Measurements from ENCODE around the gene FBXO2.

FBXO2 gene

GRCh38 chr1:11653101-11653860 lies 948 bp downstream of the FBXO2 start:
- no peak for DNase-seq (ENCODE audit: low read depth)

- DNase-seq (ENCODE audit: low read depth): no peak
Observed at GRCh38 chr1:11652203-11652780, 1.9 kb downstream of the FBXO2 start.

GRCh38 chr1:11651017-11651416 lies 3.2 kb downstream of the FBXO2 start:
- DNase-seq (ENCODE audit: low read depth): no peak

GRCh38 chr1:11650331-11650991 lies 3.8 kb downstream of the FBXO2 start:
- DNase-seq (ENCODE audit: low read depth): peak; percentile 78

- no peak for DNase-seq (ENCODE audit: low read depth)
Observed at GRCh38 chr1:11649624-11650330, 4.5 kb downstream of the FBXO2 start.

- DNase-seq (ENCODE audit: low read depth): no peak
Observed at GRCh38 chr1:11649237-11649623, 5.0 kb downstream of the FBXO2 start.

- no peak for DNase-seq (ENCODE audit: low read depth)
Observed at GRCh38 chr1:11648732-11649158, 5.5 kb downstream of the FBXO2 start.

GRCh38 chr1:11648039-11648438 lies 6.2 kb downstream of the FBXO2 start:
- no peak for DNase-seq (ENCODE audit: low read depth)

GRCh38 chr1:11647333-11647732 lies 6.9 kb downstream of the FBXO2 start:
- DNase-seq (ENCODE audit: low read depth): no peak

GRCh38 chr1:11646317-11646716 lies 7.9 kb downstream of the FBXO2 start:
- no peak for DNase-seq (ENCODE audit: low read depth)

- peak; percentile 76 for DNase-seq (ENCODE audit: low read depth)
Observed at GRCh38 chr1:11645670-11646265, 8.5 kb downstream of the FBXO2 start.

- DNase-seq (ENCODE audit: low read depth): no peak
Observed at GRCh38 chr1:11645270-11645669, 9.0 kb downstream of the FBXO2 start.

- no peak for DNase-seq (ENCODE audit: low read depth)
Observed at GRCh38 chr1:11643782-11644181, 10.4 kb downstream of the FBXO2 start.

- DNase-seq (ENCODE audit: low read depth): peak; percentile 53
Observed at GRCh38 chr1:11642418-11643017, 11.7 kb downstream of the FBXO2 start.

GRCh38 chr1:11641776-11642305 lies 12.4 kb downstream of the FBXO2 start:
- no peak for DNase-seq (ENCODE audit: low read depth)

GRCh38 chr1:11640944-11641343 lies 13.3 kb downstream of the FBXO2 start:
- no peak for DNase-seq (ENCODE audit: low read depth)

GRCh38 chr1:11640101-11640500 lies 14.1 kb downstream of the FBXO2 start:
- DNase-seq (ENCODE audit: low read depth): no peak

- DNase-seq (ENCODE audit: low read depth): no peak
Observed at GRCh38 chr1:11639372-11639771, 14.9 kb downstream of the FBXO2 start.

- no peak for DNase-seq (ENCODE audit: low read depth)
Observed at GRCh38 chr1:11638121-11638520, 16.1 kb downstream of the FBXO2 start.

- DNase-seq (ENCODE audit: low read depth): no peak
Observed at GRCh38 chr1:11634365-11635192, 19.6 kb downstream of the FBXO2 start.

All from stimulated activated CD8-positive, alpha-beta memory T cell treated with anti-CD3 and anti-CD28 coated beads, Interleukin-4, amount 100 ng/mL, for 24 hours (primary cell).